Activated CD4-positive, alpha-beta T cell treated with anti-CD3 and anti-CD28 coated beads for 36 hours (primary cell): ENCODE results near the gene EFCAB13. TPM values are rescaled to one million over a fixed set of nuclear protein-coding genes. Genes with fewer than 3 reads are reported as not detected.
A peak's percentile ranks its signal among the peaks of the same experiment; 100 is the strongest.

Experiments
- ATAC-seq: fragments of 200-7000 bp; cut with Tn5 transposase; one replicate; pipeline ENCODE4 v1.10.0; 2021; ENCODE audit warnings: mild to moderate bottlenecking, moderate library complexity
- CTCF ChIA-PET: fragments of 350-600 bp; sonication (Branson Sonifier 250); formaldehyde crosslinking; loops from one replicate; lab custom pipeline; 2021; ENCODE audit warnings: antibody characterized with exemption; lab: Charles Lee
- POLR2A ChIA-PET: fragments of 350-600 bp; sonication (Branson Sonifier 250); formaldehyde crosslinking; loops from one replicate; lab custom pipeline; 2021; ENCODE audit warnings: antibody characterized with exemption, inconsistent platforms; lab: Charles Lee
- DNase-seq: peaks from one replicate; pipeline ENCODE4 v3.0.0-alpha.2; 2020
- H3K27ac Mint-ChIP-seq: one replicate; pipeline ENCODE4 v1.8.0; 2021; ENCODE audit warnings: mixed read lengths
- H3K27me3 Mint-ChIP-seq: one replicate; pipeline ENCODE4 v1.8.0; 2021; ENCODE audit warnings: mixed read lengths
- H3K36me3 Mint-ChIP-seq: one replicate; pipeline ENCODE4 v1.8.0; 2021; ENCODE audit warnings: low read depth, mixed read lengths
- H3K4me1 Mint-ChIP-seq: one replicate; pipeline ENCODE4 v1.8.0; 2021; ENCODE audit warnings: mixed read lengths
- H3K4me3 Mint-ChIP-seq: one replicate; pipeline ENCODE4 v1.8.0; 2021; ENCODE audit warnings: mild to moderate bottlenecking, moderate library complexity, mixed read lengths
- H3K9me3 Mint-ChIP-seq: one replicate; pipeline ENCODE4 v1.8.0; 2021; ENCODE audit warnings: low read depth, mixed read lengths
- intact Hi-C, 2 experiments: fragments of 100-400 bp; cut with DNase I in 1 of 2; cut with micrococcal nuclease in 1 of 2; formaldehyde crosslinking; loops; one replicate each; pipeline versions ENCODE4 v1.14.2 to v1.15.1; 2022 to 2024; cut with DNase I, micrococcal nuclease
- total RNA-seq, 2 experiments: library from RNA; stranded (reverse); gene quantifications; one replicate each; pipeline ENCODE4 v1.2.3, GENCODE V29; 2021

EFCAB13 gene
- total RNA-seq, 2 experiments from 2014 or later, result 4.6 to 5.9 TPM

- intact Hi-C loops, result loop anchor here (1.0 to 5.0 kb wide), 3 partner anchors 85 to 373 kb away; no protein-coding TSS in a partner anchor
- no peak overlapping the region for H3K27ac Mint-ChIP-seq
- H3K36me3 Mint-ChIP-seq, result no peaks in the 10 kb centered on the region
- POLR2A ChIA-PET, result no interaction called here
- CTCF ChIA-PET, result interaction anchor here (0.9 to 5.5 kb wide), 9 partner anchors 9 to 300 kb away, joined by 3 to 33 read pairs (median 4); partner anchors contain the start of genes CDC27 and EFCAB13
- H3K4me3 Mint-ChIP-seq, result no peak overlapping the region
- no peaks in the 10 kb centered on the region for H3K27me3 Mint-ChIP-seq
- ATAC-seq (peak; percentile 65), DNase-seq (no peak)
- H3K4me1 Mint-ChIP-seq, result peaks cover 2% of the 10 kb centered on the region
- no peaks in the 10 kb centered on the region for H3K9me3 Mint-ChIP-seq
These were observed 8.1 kb upstream of the EFCAB13 start for GRCh38 chr17:47315451-47316266.

GRCh38 chr17:47316311-47316710 is 7.4 kb upstream of the EFCAB13 start:
- ChIA-PET CTCF (interaction anchor here (0.8 to 5.5 kb wide), 7 partner anchors 10 to 127 kb away, joined by 3 to 33 read pairs (median 3); partner anchors contain the start of gene CDC27), POLR2A (no interaction called here)
- no peak overlapping the region for H3K4me3 Mint-ChIP-seq
- intact Hi-C loops, result loop anchor here in 1 of 2 experiments (5.0 kb wide), 1 partner anchor 374 kb away; no protein-coding TSS in a partner anchor
- DNase-seq (no peak), ATAC-seq (no peak)
- peaks cover 3% of the 10 kb centered on the region for H3K9me3 Mint-ChIP-seq
- H3K36me3 Mint-ChIP-seq, result no peaks in the 10 kb centered on the region
- H3K4me1 Mint-ChIP-seq, result peaks cover 2% of the 10 kb centered on the region
- peaks cover 2% of the 10 kb centered on the region for H3K27me3 Mint-ChIP-seq
- no peak overlapping the region for H3K27ac Mint-ChIP-seq

GRCh38 chr17:47317119-47317518 is 6.6 kb upstream of the EFCAB13 start:
- peaks cover 4% of the 10 kb centered on the region for H3K9me3 Mint-ChIP-seq
- H3K27ac Mint-ChIP-seq, result no peak overlapping the region
- peaks cover 2% of the 10 kb centered on the region for H3K4me1 Mint-ChIP-seq
- intact Hi-C loops, result loop anchor here in 1 of 2 experiments (5.0 kb wide), 1 partner anchor 375 kb away; no protein-coding TSS in a partner anchor
- POLR2A ChIA-PET, result no interaction called here
- CTCF ChIA-PET, result interaction anchor here (0.7 to 1.0 kb wide), 3 partner anchors 83 to 113 kb away, joined by 3 read pairs; partner anchors contain the start of gene MYL4
- DNase-seq (no peak), ATAC-seq (no peak)
- no peak overlapping the region for H3K4me3 Mint-ChIP-seq
- H3K36me3 Mint-ChIP-seq, result no peaks in the 10 kb centered on the region
- peaks cover 3% of the 10 kb centered on the region for H3K27me3 Mint-ChIP-seq

- H3K27me3 Mint-ChIP-seq, result peaks cover 10% of the 10 kb centered on the region
- H3K27ac Mint-ChIP-seq, result no peak overlapping the region
- intact Hi-C loops, result loop anchor here in 1 of 2 experiments (5.0 kb wide), 1 partner anchor 376 kb away; no protein-coding TSS in a partner anchor
- H3K36me3 Mint-ChIP-seq, result no peaks in the 10 kb centered on the region
- peaks cover 5% of the 10 kb centered on the region for H3K4me1 Mint-ChIP-seq
- ChIA-PET POLR2A (no interaction called here), CTCF (interaction anchor here (0.7 kb wide), 1 partner anchor 112 kb away, joined by 3 read pairs; no protein-coding TSS in a partner anchor)
- no peak for DNase-seq
- peaks cover 4% of the 10 kb centered on the region for H3K9me3 Mint-ChIP-seq
- no peak overlapping the region for H3K4me3 Mint-ChIP-seq
- no peak for ATAC-seq
These were observed 5.4 kb upstream of the EFCAB13 start for GRCh38 chr17:47318197-47318918.

- peaks cover 10% of the 10 kb centered on the region for H3K27me3 Mint-ChIP-seq
- intact Hi-C loops, result loop anchor here in 1 of 2 experiments (5.0 kb wide), 1 partner anchor 296 kb away; no protein-coding TSS in a partner anchor
- POLR2A ChIA-PET, result no interaction called here
These were observed 2.8 kb upstream of the EFCAB13 start for GRCh38 chr17:47320879-47321502.

GRCh38 chr17:47324224-47325020 is 667 bp downstream of the EFCAB13 start:
- Mint-ChIP-seq H3K9me3 (peaks cover 4% of the 10 kb centered on the region), H3K4me3 (peak overlapping the region; percentile 85), H3K27ac (peak overlapping the region; percentile 91), H3K4me1 (peaks cover 18% of the 10 kb centered on the region), H3K36me3 (no peaks in the 10 kb centered on the region), H3K27me3 (peaks cover 10% of the 10 kb centered on the region)
- DNase-seq (peak; percentile 73), ATAC-seq (peak; percentile 70)
- ChIA-PET POLR2A (interaction anchor here (0.6 kb wide), 2 partner anchors 120 to 250 kb away, joined by 3 to 9 read pairs; no protein-coding TSS in a partner anchor), CTCF (interaction anchor here (0.7 to 1.2 kb wide), 8 partner anchors 9 to 497 kb away, joined by 3 to 5 read pairs (median 4); no protein-coding TSS in a partner anchor)
- intact Hi-C loops, result loop anchor here in 1 of 2 experiments (1.0 to 5.0 kb wide), 2 partner anchors 135 to 293 kb away; partner anchors contain the start of gene CDC27

More at GRCh38 chr17:47320879-47321502, 2.8 kb upstream of the EFCAB13 start:
- DNase-seq (no peak), ATAC-seq (no peak)
- Mint-ChIP-seq H3K27ac (no peak overlapping the region), H3K4me1 (peaks cover 18% of the 10 kb centered on the region), H3K36me3 (no peaks in the 10 kb centered on the region), H3K9me3 (peaks cover 4% of the 10 kb centered on the region), H3K4me3 (no peak overlapping the region)
- CTCF ChIA-PET, result no interaction called here

- ChIA-PET POLR2A (no interaction called here), CTCF (interaction anchor here (0.9 kb wide), 1 partner anchor 136 kb away, joined by 4 read pairs; no protein-coding TSS in a partner anchor)
- Mint-ChIP-seq H3K36me3 (no peaks in the 10 kb centered on the region), H3K4me3 (peak overlapping the region; percentile 85), H3K27ac (no peak overlapping the region), H3K27me3 (peaks cover 10% of the 10 kb centered on the region), H3K9me3 (peaks cover 4% of the 10 kb centered on the region), H3K4me1 (peaks cover 16% of the 10 kb centered on the region)
- intact Hi-C loops, result no loop called here
- DNase-seq (no peak), ATAC-seq (no peak)
These were observed 1.4 kb downstream of the EFCAB13 start for GRCh38 chr17:47325176-47325575.

- ChIA-PET POLR2A (no interaction called here), CTCF (interaction anchor here (0.6 kb wide), 1 partner anchor 401 kb away, joined by 3 read pairs; no protein-coding TSS in a partner anchor)
- H3K36me3 Mint-ChIP-seq, result peaks cover 14% of the 10 kb centered on the region
- DNase-seq (no peak), ATAC-seq (no peak)
- H3K27ac Mint-ChIP-seq, result no peak overlapping the region
- H3K4me3 Mint-ChIP-seq, result no peak overlapping the region
- H3K4me1 Mint-ChIP-seq, result peaks cover under 1% of the 10 kb centered on the region
- intact Hi-C loops, result no loop called here
- H3K27me3 Mint-ChIP-seq, result no peaks in the 10 kb centered on the region
- H3K9me3 Mint-ChIP-seq, result no peaks in the 10 kb centered on the region
These were observed 6.8 kb downstream of the EFCAB13 start for GRCh38 chr17:47330548-47330947.

GRCh38 chr17:47332287-47332686 is 8.5 kb downstream of the EFCAB13 start:
- DNase-seq, result no peak
- H3K4me1 Mint-ChIP-seq, result no peaks in the 10 kb centered on the region
- H3K36me3 Mint-ChIP-seq, result peaks cover 14% of the 10 kb centered on the region
- ChIA-PET POLR2A (no interaction called here), CTCF (no interaction called here)
- no peak overlapping the region for H3K27ac Mint-ChIP-seq
- ATAC-seq, result no peak
- H3K9me3 Mint-ChIP-seq, result no peaks in the 10 kb centered on the region
- H3K4me3 Mint-ChIP-seq, result no peak overlapping the region
- intact Hi-C loops, result no loop called here
- H3K27me3 Mint-ChIP-seq, result no peaks in the 10 kb centered on the region
